Measurements from ENCODE around the gene INPP5A.

The INPP5A gene

GRCh38 chr10:132533571-132534260, 3.9 kb upstream of the INPP5A start:
- TF ChIP-seq CTCF (conservative IDR thresholded peaks at IDR 0.05), result no peak
- no peak overlapping the region for H3K27ac ChIP-seq

GRCh38 chr10:132534391-132535064, 3.1 kb upstream of the INPP5A start:
- TF ChIP-seq CTCF (conservative IDR thresholded peaks at IDR 0.05) (no peak), ZFX (IDR thresholded peaks at IDR 0.05) (no peak)
- H3K27ac ChIP-seq, result no peak overlapping the region

- no peak for TF ChIP-seq CTCF (conservative IDR thresholded peaks at IDR 0.05)
- TF ChIP-seq ZFX (IDR thresholded peaks at IDR 0.05), result no peak
- H3K27ac ChIP-seq, result no peak overlapping the region; the same call in 1 of the 2 replicates
These were observed 2.4 kb upstream of the INPP5A start for GRCh38 chr10:132535065-132535651.

- H3K27ac ChIP-seq, result peak overlapping the region; percentile 91
- TF ChIP-seq ZFX (IDR thresholded peaks at IDR 0.05), result no peak
- no peak for TF ChIP-seq CTCF (conservative IDR thresholded peaks at IDR 0.05)
These were observed 1.2 kb upstream of the INPP5A start for GRCh38 chr10:132536241-132536876.

- TF ChIP-seq ZFX (IDR thresholded peaks at IDR 0.05) (peak; percentile 72; the same call in 1 of the 2 replicates), CTCF (conservative IDR thresholded peaks at IDR 0.05) (no peak)
- H3K27ac ChIP-seq, result peak overlapping the region; percentile 91
These were observed 507 bp upstream of the INPP5A start for GRCh38 chr10:132536877-132537683.

GRCh38 chr10:132538031-132538789, 623 bp downstream of the INPP5A start:
- no peak for TF ChIP-seq ZFX (IDR thresholded peaks at IDR 0.05)
- no peak for TF ChIP-seq CTCF (conservative IDR thresholded peaks at IDR 0.05)
- peak overlapping the region; percentile 91 for H3K27ac ChIP-seq
